Activated naive CD8-positive, alpha-beta T cell treated with anti-CD3 and anti-CD28 coated beads, Interleukin-2, amount 10 ng/mL, durations not matched to agents 7 days and 5 days (primary cell): ENCODE results near the gene AGFG2. TPM values are rescaled to one million over a fixed set of nuclear protein-coding genes. Genes with fewer than 3 reads are reported as not detected.
A peak's percentile ranks its signal among the peaks of the same experiment; 100 is the strongest.

Source experiments
- ATAC-seq: fragments of 150-1000 bp; cut with Tn5 transposase; one replicate; pipeline ENCODE4 v1.10.0; 2021; ENCODE audit warnings: low read depth, moderate library complexity
- POLR2A ChIA-PET: fragments of 350-600 bp; sonication (Branson Sonifier 250); formaldehyde crosslinking; loops from one replicate; lab custom pipeline; 2021; ENCODE audit warnings: antibody characterized with exemption; lab: Charles Lee
- DNase-seq: peaks from one replicate; pipeline ENCODE4 v3.0.0; 2021
- H3K27ac Mint-ChIP-seq: one replicate; pipeline ENCODE4 v1.8.0; 2022; ENCODE audit warnings: mild to moderate bottlenecking, mixed read lengths
- H3K27me3 Mint-ChIP-seq: one replicate; pipeline ENCODE4 v1.8.0; 2022; ENCODE audit warnings: mild to moderate bottlenecking, moderate library complexity, mixed read lengths
- H3K36me3 Mint-ChIP-seq: one replicate; pipeline ENCODE4 v1.8.0; 2021; ENCODE audit warnings: mild to moderate bottlenecking, mixed read lengths
- H3K4me1 Mint-ChIP-seq: one replicate; pipeline ENCODE4 v1.8.0; 2021; ENCODE audit warnings: mixed read lengths
- H3K4me3 Mint-ChIP-seq: one replicate; pipeline ENCODE4 v1.8.0; 2022; ENCODE audit warnings: mild to moderate bottlenecking, moderate library complexity, mixed read lengths
- H3K9me3 Mint-ChIP-seq: one replicate; pipeline ENCODE4 v1.8.0; 2021; ENCODE audit warnings: mixed read lengths
- total RNA-seq, 2 experiments: library from RNA; stranded (reverse); gene quantifications; one replicate each; pipeline ENCODE4 v1.2.3, GENCODE V29; 2021

Gene AGFG2
- total RNA-seq, 2 experiments from 2014 or later, result 51.6 to 54.7 TPM

GRCh38 chr7:100590077-100590737 is 51.2 kb downstream of the AGFG2 start:
- H3K27ac Mint-ChIP-seq, result no peak overlapping the region
- no peaks in the 10 kb centered on the region for H3K36me3 Mint-ChIP-seq
- POLR2A ChIA-PET, result interaction anchor here (0.6 to 7.1 kb wide), 3 partner anchors 23 to 41 kb away, joined by 3 to 73 read pairs (median 5); partner anchors contain the start of gene MOSPD3
- H3K4me1 Mint-ChIP-seq, result peaks cover 10% of the 10 kb centered on the region
- H3K9me3 Mint-ChIP-seq, result no peaks in the 10 kb centered on the region
- ATAC-seq, result no peak
- no peak for DNase-seq
- H3K4me3 Mint-ChIP-seq, result no peak overlapping the region
- peaks cover 13% of the 10 kb centered on the region for H3K27me3 Mint-ChIP-seq

GRCh38 chr7:100591596-100591995 is 52.6 kb downstream of the AGFG2 start:
- POLR2A ChIA-PET, result no interaction called here
- H3K36me3 Mint-ChIP-seq, result no peaks in the 10 kb centered on the region
- DNase-seq (no peak), ATAC-seq (no peak)
- no peak overlapping the region for H3K4me3 Mint-ChIP-seq
- H3K4me1 Mint-ChIP-seq, result peaks cover 8% of the 10 kb centered on the region
- no peak overlapping the region for H3K27ac Mint-ChIP-seq
- H3K9me3 Mint-ChIP-seq, result no peaks in the 10 kb centered on the region
- H3K27me3 Mint-ChIP-seq, result peaks cover 13% of the 10 kb centered on the region

DNA sequence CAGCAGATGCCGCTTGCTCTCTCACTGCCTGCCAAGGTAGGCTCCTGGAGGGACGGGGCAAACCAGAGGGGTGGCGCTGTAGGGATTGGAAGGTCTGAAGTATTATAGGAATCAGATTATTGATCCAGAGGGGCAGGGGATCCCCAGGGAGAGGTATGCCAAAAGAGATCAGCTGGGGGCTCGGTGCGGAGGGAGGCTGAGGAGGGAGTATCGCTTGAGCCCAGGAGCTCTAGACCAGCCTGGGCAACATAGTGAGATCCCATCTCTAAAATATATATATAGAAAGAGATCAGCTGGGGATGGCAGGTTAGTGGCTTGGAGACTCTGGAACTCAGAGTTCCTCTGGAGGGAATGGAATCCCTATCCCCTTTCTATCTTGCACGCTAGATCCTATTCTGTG is 56.2 kb downstream of the AGFG2 start:
- Mint-ChIP-seq H3K9me3 (no peaks in the 10 kb centered on the region), H3K27ac (no peak overlapping the region), H3K36me3 (no peaks in the 10 kb centered on the region), H3K27me3 (peaks cover 5% of the 10 kb centered on the region), H3K4me3 (no peak overlapping the region), H3K4me1 (peaks cover 11% of the 10 kb centered on the region)
- ATAC-seq (no peak), DNase-seq (no peak)
- POLR2A ChIA-PET, result interaction anchor here (1.4 to 2.2 kb wide), 2 partner anchors 8 to 9 kb away, joined by 6 read pairs; partner anchors contain the start of genes FBXO24 and LRCH4

GRCh38 chr7:100598425-100598824 is 59.4 kb downstream of the AGFG2 start:
- peak overlapping the region; percentile 49 for H3K27ac Mint-ChIP-seq
- peak; percentile 51 for ATAC-seq
- POLR2A ChIA-PET, result interaction anchor here (0.7 to 4.0 kb wide), 5 partner anchors 12 to 120 kb away, joined by 3 to 26 read pairs (median 4); partner anchors contain the start of genes FBXO24, LRCH4 and MOSPD3
- peaks cover 18% of the 10 kb centered on the region for H3K4me1 Mint-ChIP-seq
- H3K36me3 Mint-ChIP-seq, result no peaks in the 10 kb centered on the region
- no peaks in the 10 kb centered on the region for H3K9me3 Mint-ChIP-seq
- peak overlapping the region; percentile 44 for H3K4me3 Mint-ChIP-seq
- DNase-seq, result no peak
- H3K27me3 Mint-ChIP-seq, result peaks cover 2% of the 10 kb centered on the region

DNA sequence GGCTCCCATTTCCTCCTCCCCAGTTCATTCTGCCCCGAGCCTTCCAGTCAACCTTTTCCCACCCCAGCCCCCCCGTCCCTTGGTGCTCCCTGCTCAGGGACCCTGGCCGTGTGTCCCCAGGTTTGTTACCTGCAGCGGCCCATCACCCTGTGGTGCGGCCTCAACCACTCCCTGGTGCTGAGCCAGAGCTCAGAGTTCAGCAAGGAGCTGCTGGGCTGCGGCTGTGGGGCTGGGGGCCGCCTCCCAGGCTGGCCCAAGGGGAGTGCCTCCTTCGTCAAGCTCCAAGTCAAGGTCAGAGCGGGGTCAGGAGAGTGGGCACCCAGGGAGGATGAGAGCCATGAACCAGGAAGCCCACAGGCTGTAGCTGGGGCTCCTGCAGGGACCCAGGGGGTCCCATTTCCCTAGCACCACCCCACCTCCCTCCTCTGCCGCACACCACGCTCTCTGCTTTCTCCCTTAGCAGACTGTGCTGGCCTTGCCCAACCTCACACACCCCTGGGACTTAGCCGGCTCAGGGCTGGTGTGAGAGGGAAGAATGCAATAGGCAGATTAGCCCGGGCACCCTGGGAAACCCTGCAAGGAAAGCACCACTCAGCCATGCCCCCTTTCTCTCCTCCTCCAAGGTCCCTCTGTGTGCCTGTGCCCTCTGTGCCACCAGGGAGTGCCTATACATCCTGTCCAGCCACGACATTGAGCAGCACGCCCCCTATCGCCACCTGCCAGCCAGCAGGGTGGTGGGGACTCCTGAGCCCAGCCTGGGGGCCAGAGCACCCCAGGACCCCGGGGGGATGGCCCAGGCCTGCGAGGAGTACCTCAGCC is 61.1 kb downstream of the AGFG2 start:
- Mint-ChIP-seq H3K4me1 (peaks cover 24% of the 10 kb centered on the region), H3K27me3 (peaks cover 1% of the 10 kb centered on the region), H3K36me3 (no peaks in the 10 kb centered on the region), H3K9me3 (no peaks in the 10 kb centered on the region), H3K4me3 (no peak overlapping the region), H3K27ac (no peak overlapping the region)
- POLR2A ChIA-PET, result interaction anchor here (2.6 to 4.0 kb wide), 2 partner anchors 14 to 17 kb away, joined by 16 to 26 read pairs; partner anchors contain the start of genes FBXO24 and LRCH4
- no peak for ATAC-seq
- no peak for DNase-seq

- ATAC-seq (no peak), DNase-seq (no peak)
- H3K27me3 Mint-ChIP-seq, result peaks cover 3% of the 10 kb centered on the region
- no peak overlapping the region for H3K27ac Mint-ChIP-seq
- peaks cover 26% of the 10 kb centered on the region for H3K4me1 Mint-ChIP-seq
- H3K4me3 Mint-ChIP-seq, result no peak overlapping the region
- POLR2A ChIA-PET, result interaction anchor here (2.6 to 4.0 kb wide), 2 partner anchors 14 to 17 kb away, joined by 16 to 26 read pairs; partner anchors contain the start of genes FBXO24 and LRCH4
- H3K36me3 Mint-ChIP-seq, result no peaks in the 10 kb centered on the region
- H3K9me3 Mint-ChIP-seq, result no peaks in the 10 kb centered on the region
Observed at GRCh38 chr7:100600730-100601038, 61.7 kb downstream of the AGFG2 start.

DNA sequence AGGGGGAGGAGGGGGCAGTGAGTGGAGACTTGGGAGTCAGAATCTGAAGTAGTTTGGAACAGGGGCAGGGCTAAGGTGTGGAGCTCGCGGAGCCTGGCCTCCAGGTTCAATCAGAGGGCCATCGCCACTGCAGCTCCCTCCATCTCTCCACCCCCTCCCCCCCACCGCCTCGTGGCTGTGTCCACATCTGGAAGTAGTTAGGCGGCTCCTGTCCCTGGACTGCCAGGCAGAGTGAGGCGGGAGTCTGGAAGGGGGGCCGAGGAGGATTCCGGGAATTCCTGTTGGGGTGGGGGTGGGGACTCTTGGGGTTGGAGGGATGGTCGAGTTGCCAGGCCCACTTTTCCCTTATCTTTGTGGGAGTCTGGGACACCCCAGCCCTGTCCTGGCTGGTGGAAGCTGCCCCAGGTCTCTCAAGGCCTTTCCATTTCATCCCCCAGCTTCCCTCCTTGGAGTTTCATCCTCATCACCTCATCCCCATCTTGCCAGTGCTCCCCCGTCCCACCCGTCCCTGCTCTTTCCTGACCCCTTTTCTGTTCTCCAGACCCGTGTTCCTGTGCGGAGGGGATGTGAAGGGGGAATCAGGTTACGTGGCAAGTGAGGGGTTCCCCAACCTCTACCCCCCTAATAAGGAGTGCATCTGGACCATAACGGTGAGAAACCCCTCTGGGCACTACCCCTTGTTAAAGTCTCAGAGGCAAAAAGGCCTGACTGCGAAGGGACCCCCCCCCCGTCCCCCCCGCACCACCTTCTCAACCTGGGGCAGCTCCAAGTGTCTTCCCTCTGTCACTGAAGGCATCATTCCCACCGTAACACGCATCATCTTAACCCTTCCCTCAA is 64.1 kb downstream of the AGFG2 start:
- Mint-ChIP-seq H3K36me3 (no peaks in the 10 kb centered on the region), H3K4me3 (peak overlapping the region; percentile 89), H3K4me1 (peaks cover 33% of the 10 kb centered on the region), H3K27me3 (peaks cover 11% of the 10 kb centered on the region), H3K27ac (peak overlapping the region; percentile 93), H3K9me3 (no peaks in the 10 kb centered on the region)
- DNase-seq, result no peak
- POLR2A ChIA-PET, result interaction anchor here (0.6 to 5.6 kb wide), 5 partner anchors 9 to 102 kb away, joined by 3 to 56 read pairs (median 6); partner anchors contain the start of genes FBXO24, LRCH4 and POP7
- no peak for ATAC-seq

- ATAC-seq, result no peak
- Mint-ChIP-seq H3K4me3 (peak overlapping the region; percentile 89), H3K27ac (peak overlapping the region; percentile 93), H3K36me3 (no peaks in the 10 kb centered on the region), H3K4me1 (peaks cover 28% of the 10 kb centered on the region), H3K27me3 (peaks cover 11% of the 10 kb centered on the region), H3K9me3 (no peaks in the 10 kb centered on the region)
- DNase-seq, result no peak
- POLR2A ChIA-PET, result interaction anchor here (0.6 to 5.6 kb wide), 6 partner anchors 9 to 124 kb away, joined by 3 to 56 read pairs (median 6); partner anchors contain the start of genes FBXO24, LRCH4 and POP7
Observed at GRCh38 chr7:100603726-100604027, 64.7 kb downstream of the AGFG2 start.

GRCh38 chr7:100604028-100604975 is 65.3 kb downstream of the AGFG2 start:
- Mint-ChIP-seq H3K4me3 (peak overlapping the region; percentile 89), H3K27me3 (peaks cover 11% of the 10 kb centered on the region), H3K9me3 (no peaks in the 10 kb centered on the region), H3K36me3 (no peaks in the 10 kb centered on the region), H3K27ac (peak overlapping the region; percentile 93), H3K4me1 (peaks cover 26% of the 10 kb centered on the region)
- POLR2A ChIA-PET, result interaction anchor here (0.6 to 5.6 kb wide), 9 partner anchors 10 to 125 kb away, joined by 3 to 56 read pairs (median 5); partner anchors contain the start of genes FBXO24, LRCH4 and POP7
- peak; percentile 90 for DNase-seq
- ATAC-seq, result peak; percentile 80

GRCh38 chr7:100604976-100605911 is 66.2 kb downstream of the AGFG2 start:
- H3K4me1 Mint-ChIP-seq, result peaks cover 26% of the 10 kb centered on the region
- H3K4me3 Mint-ChIP-seq, result peak overlapping the region; percentile 88
- H3K27me3 Mint-ChIP-seq, result peaks cover 14% of the 10 kb centered on the region
- no peaks in the 10 kb centered on the region for H3K36me3 Mint-ChIP-seq
- POLR2A ChIA-PET, result interaction anchor here (0.9 to 5.6 kb wide), 7 partner anchors 10 to 101 kb away, joined by 3 to 56 read pairs (median 4); partner anchors contain the start of genes FBXO24, LRCH4 and POP7
- H3K9me3 Mint-ChIP-seq, result no peaks in the 10 kb centered on the region
- peak overlapping the region; percentile 70 for H3K27ac Mint-ChIP-seq
- DNase-seq, result peak; percentile 57
- peak; percentile 11 for ATAC-seq

DNA sequence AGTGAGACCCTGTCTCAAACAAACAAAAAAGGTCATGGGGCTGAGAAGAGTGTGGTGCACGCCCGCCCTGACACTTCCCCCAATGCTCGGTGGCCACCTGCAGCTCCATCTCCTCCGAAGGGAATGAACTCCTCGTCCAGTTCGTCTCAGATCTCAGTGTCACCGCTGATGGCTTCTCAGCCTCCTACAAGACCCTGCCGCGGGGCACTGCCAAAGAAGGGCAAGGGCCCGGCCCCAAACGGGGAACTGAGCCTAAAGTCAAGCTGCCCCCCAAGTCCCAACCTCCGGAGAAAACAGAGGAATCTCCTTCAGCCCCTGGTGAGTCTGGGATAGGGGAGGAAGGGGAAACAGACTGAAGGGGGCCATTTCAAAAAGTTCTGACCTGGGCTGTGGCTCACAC is 67.3 kb downstream of the AGFG2 start:
- ATAC-seq (no peak), DNase-seq (no peak)
- no peaks in the 10 kb centered on the region for H3K9me3 Mint-ChIP-seq
- H3K27me3 Mint-ChIP-seq, result peaks cover 14% of the 10 kb centered on the region
- H3K4me3 Mint-ChIP-seq, result no peak overlapping the region
- H3K4me1 Mint-ChIP-seq, result peaks cover 29% of the 10 kb centered on the region
- POLR2A ChIA-PET, result interaction anchor here (0.7 to 5.6 kb wide), 3 partner anchors 22 to 453 kb away, joined by 3 to 56 read pairs (median 3); partner anchors contain the start of genes FBXO24 and LRCH4
- no peak overlapping the region for H3K27ac Mint-ChIP-seq
- no peaks in the 10 kb centered on the region for H3K36me3 Mint-ChIP-seq
